Epithelial cell of esophagus (primary cell): ENCODE results near the gene NUCB1.
"Not testable (repeated sequence)": the region's sequence is repeated elsewhere in the genome, so short reads cannot be mapped to it uniquely, and the experiment has no call there.

ENCODE experiments used
- DNase-seq: peaks from one replicate; pipeline ENCODE4 v3.0.0; 2010; ENCODE audit warnings: low read depth
- H3K4me3 ChIP-seq: 2 replicates; pipeline ENCODE4 v1.5.1; 2011; ENCODE audit warnings: mild to moderate bottlenecking, low read length, control low read depth
- CTCF ChIP-seq: IDR thresholded peaks from 2 replicates; pipeline ENCODE4 v1.5.1; 2011; ENCODE audit warnings: low read depth, mild to moderate bottlenecking, low read length, control low read depth, inconsistent platforms; ENCODE audit not compliant: insufficient read depth; ENCODE audit errors: missing control alignments

NUCB1 gene

GRCh38 chr19:48883726-48884125, 16.4 kb upstream of the NUCB1 start:
- TF ChIP-seq CTCF, result no peak
- no peak for DNase-seq
- H3K4me3 ChIP-seq, result no peak overlapping the region

- no peak for TF ChIP-seq CTCF
- DNase-seq, result no peak
- H3K4me3 ChIP-seq, result no peak overlapping the region
Measured at GRCh38 chr19:48887861-48888612, 12.1 kb upstream of the NUCB1 start.

GRCh38 chr19:48889496-48889895, 10.6 kb upstream of the NUCB1 start:
- not testable (repeated sequence) for DNase-seq, H3K4me3 ChIP-seq

GRCh38 chr19:48890551-48890950, 9.6 kb upstream of the NUCB1 start:
- no peak overlapping the region for H3K4me3 ChIP-seq
- no peak for DNase-seq
- TF ChIP-seq CTCF, result no peak

- H3K4me3 ChIP-seq, result no peak overlapping the region
- no peak for TF ChIP-seq CTCF
- DNase-seq, result no peak
Measured at GRCh38 chr19:48895226-48895625, 4.9 kb upstream of the NUCB1 start.

- H3K4me3 ChIP-seq, result no peak overlapping the region
- no peak for TF ChIP-seq CTCF
- DNase-seq, result no peak
Measured at GRCh38 chr19:48896191-48896720, 3.9 kb upstream of the NUCB1 start.

- H3K4me3 ChIP-seq, result no peak overlapping the region
- no peak for DNase-seq
- no peak for TF ChIP-seq CTCF
Measured at GRCh38 chr19:48897181-48897580, 2.9 kb upstream of the NUCB1 start.

GRCh38 chr19:48899386-48899749, 744 bp upstream of the NUCB1 start:
- peak overlapping the region; percentile 98 for H3K4me3 ChIP-seq
- DNase-seq, result not testable (repeated sequence)
